Immature natural killer cell (primary cell): ENCODE data around the gene ST7L. TPM values are rescaled to one million over a fixed set of nuclear protein-coding genes. Genes with fewer than 3 reads are reported as not detected.

Source experiments
- DNase-seq, 3 donors: peaks; one replicate each; pipeline ENCODE4 v3.0.0; 2022; ENCODE audit warnings: mixed read lengths in 1 of 3
- H3K27ac Mint-ChIP-seq, 6 donors: one replicate each; pipeline ENCODE4 v1.8.0; 2020; ENCODE audit warnings: mixed read lengths in 6 of 6, mild to moderate bottlenecking in 5 of 6, inconsistent platforms in 4 of 6, moderate library complexity in 3 of 6
- H3K27me3 Mint-ChIP-seq, 3 donors: one replicate each; pipeline ENCODE4 v1.8.0; 2020 to 2021; ENCODE audit warnings: low read depth in 3 of 3, mild to moderate bottlenecking in 3 of 3, mixed read lengths in 3 of 3, moderate library complexity in 3 of 3, inconsistent platforms in 1 of 3
- H3K36me3 Mint-ChIP-seq, 3 donors: one replicate each; pipeline ENCODE4 v1.8.0; 2020; ENCODE audit warnings: mixed read lengths in 3 of 3, inconsistent platforms in 2 of 3, mild to moderate bottlenecking in 2 of 3
- H3K4me1 Mint-ChIP-seq, 2 donors: one replicate each; pipeline ENCODE4 v1.8.0; 2020; ENCODE audit warnings: inconsistent platforms in 2 of 2, mild to moderate bottlenecking in 2 of 2, mixed read lengths in 2 of 2, moderate library complexity in 1 of 2
- H3K4me3 Mint-ChIP-seq, 5 donors: one replicate each; pipeline ENCODE4 v1.8.0; 2020; ENCODE audit warnings: mild to moderate bottlenecking in 5 of 5, mixed read lengths in 5 of 5, inconsistent platforms in 3 of 5, moderate library complexity in 3 of 5
- H3K9me3 Mint-ChIP-seq, 6 donors: one replicate each; pipeline ENCODE4 v1.8.0; 2020; ENCODE audit warnings: mild to moderate bottlenecking in 6 of 6, mixed read lengths in 6 of 6, inconsistent platforms in 4 of 6, moderate library complexity in 3 of 6
- polyA plus RNA-seq, 3 donors: library from polyadenylated mRNA; unstranded; fragments of 300-500 nt; fragmentation: Illumina TruSeq; gene quantifications; one replicate each; pipeline ENCODE4 v1.2.3, GENCODE V29; 2021

Gene ST7L
- polyA plus RNA-seq, 3 donors from 2014 or later, result 8.4 to 15.2 (median 11.4) TPM

DNA sequence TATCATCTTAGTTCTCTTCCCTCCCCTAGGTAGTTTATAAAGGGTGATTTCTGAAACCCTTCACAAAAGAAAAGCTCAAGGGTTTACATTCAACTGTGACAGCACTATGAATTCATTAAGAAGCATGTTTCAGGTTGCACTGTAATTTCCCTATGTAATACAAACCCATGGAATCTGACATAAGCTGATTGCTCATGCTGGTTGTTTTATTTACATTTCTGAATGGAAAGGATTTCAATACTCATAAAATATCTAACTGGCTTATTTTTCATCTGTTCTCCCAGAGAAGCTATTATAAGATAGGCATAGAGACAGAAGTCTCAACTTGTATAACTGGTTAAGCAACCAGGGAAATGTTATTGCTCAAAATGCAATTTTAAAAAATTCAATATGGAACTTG is 89.6 kb downstream of the ST7L start:
- no peaks in the 10 kb centered on the region for H3K9me3 Mint-ChIP-seq
- H3K4me3 Mint-ChIP-seq, result no peak overlapping the region
- no peaks in the 10 kb centered on the region for H3K27me3 Mint-ChIP-seq
- no peak overlapping the region for H3K27ac Mint-ChIP-seq
- no peaks in the 10 kb centered on the region for H3K4me1 Mint-ChIP-seq
- H3K36me3 Mint-ChIP-seq, result peaks cover 11 to 38% (median 22%) of the 10 kb centered on the region in 3 donors
- no peak for DNase-seq

DNA sequence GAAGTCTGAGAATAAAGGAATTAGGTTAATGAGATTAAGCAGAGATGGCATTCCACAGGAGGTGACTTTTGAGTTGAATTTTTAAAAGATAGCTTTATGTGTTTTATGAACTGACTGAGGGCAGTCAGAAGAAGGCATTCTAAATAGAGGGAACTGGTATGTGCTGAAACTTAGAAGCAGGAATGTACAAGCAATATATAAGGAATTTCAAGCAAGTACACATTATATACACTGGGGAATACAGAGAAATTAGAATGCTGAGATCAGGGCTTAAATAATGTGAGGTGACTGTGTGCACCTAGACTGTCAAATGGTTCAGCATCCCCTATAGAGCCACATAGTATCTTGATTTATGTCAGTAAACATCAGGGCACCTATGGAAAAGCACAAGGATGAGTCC is 90.9 kb downstream of the ST7L start:
- H3K9me3 Mint-ChIP-seq, result no peaks in the 10 kb centered on the region
- DNase-seq, result no peak
- peaks cover 11 to 38% (median 18%) of the 10 kb centered on the region in 3 donors for H3K36me3 Mint-ChIP-seq
- H3K27me3 Mint-ChIP-seq, result peaks cover 0 to 1% (median 0%) of the 10 kb centered on the region in 3 donors
- no peaks in the 10 kb centered on the region for H3K4me1 Mint-ChIP-seq
- H3K4me3 Mint-ChIP-seq, result no peak overlapping the region
- no peak overlapping the region for H3K27ac Mint-ChIP-seq

DNA sequence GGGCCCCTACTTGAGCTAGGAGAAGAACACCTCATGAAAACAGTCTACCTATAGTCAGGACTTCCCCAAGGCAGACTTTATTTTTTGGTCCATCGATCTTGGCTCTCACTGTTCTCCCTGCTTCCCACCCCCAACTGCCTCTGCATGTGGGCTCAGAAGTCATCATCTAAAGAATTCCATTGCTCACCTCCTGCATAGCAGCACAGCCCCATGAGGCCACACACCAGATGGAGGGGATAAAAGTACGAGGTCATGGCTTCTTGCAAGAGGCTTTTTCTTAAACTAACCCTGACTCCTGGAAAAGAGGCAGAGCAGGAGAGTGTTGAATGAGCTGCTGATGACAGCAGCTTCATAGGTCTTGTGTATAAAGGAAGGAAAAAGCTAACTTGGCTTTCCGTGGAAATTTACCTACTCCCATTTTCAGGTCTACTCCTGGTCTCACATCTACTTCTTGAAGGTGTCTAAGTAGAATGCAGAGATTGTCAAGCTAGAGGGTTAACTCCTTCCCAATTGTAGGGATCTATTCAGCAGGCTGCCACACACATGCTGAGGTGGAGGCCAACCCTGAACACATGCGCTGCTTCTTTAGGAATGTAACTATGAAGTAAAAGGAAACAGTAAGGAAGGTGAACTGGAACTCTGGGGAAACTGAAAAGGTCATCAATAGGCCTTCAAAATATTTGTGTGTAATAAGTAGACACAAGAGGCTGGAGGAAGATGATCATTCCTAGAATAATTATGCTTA is 91.5 kb downstream of the ST7L start:
- Mint-ChIP-seq H3K27me3 (peaks cover 0 to 1% (median 0%) of the 10 kb centered on the region in 3 donors), H3K4me1 (no peaks in the 10 kb centered on the region), H3K36me3 (peaks cover 11 to 33% (median 18%) of the 10 kb centered on the region in 3 donors), H3K9me3 (no peaks in the 10 kb centered on the region), H3K27ac (no peak overlapping the region), H3K4me3 (no peak overlapping the region)
- no peak for DNase-seq

DNA sequence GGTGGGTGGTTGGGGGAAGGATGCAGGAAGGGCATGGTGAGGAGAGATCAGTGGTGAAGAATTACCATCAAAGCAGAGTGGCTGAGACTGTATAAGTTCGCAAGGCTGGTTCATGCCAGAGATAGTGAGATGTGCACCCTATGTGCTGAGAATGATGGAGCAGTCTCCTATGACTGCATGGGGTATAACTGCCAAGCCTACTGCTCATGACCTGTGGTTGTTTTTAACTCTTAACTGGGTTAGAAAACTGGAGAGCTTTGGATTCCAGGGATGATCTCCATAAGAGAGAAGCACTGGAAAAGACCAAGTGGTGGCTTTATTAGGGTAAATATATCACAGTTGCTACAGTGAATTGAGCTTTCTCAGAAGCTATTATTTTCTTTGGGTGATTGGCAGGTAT is 94.0 kb downstream of the ST7L start:
- no peak overlapping the region for H3K27ac Mint-ChIP-seq
- no peak overlapping the region for H3K4me3 Mint-ChIP-seq
- no peaks in the 10 kb centered on the region for H3K9me3 Mint-ChIP-seq
- no peak for DNase-seq
- H3K36me3 Mint-ChIP-seq, result peaks cover 11 to 21% (median 18%) of the 10 kb centered on the region in 3 donors
- H3K27me3 Mint-ChIP-seq, result peaks cover 0 to 5% (median 0%) of the 10 kb centered on the region in 3 donors
- no peaks in the 10 kb centered on the region for H3K4me1 Mint-ChIP-seq

DNA sequence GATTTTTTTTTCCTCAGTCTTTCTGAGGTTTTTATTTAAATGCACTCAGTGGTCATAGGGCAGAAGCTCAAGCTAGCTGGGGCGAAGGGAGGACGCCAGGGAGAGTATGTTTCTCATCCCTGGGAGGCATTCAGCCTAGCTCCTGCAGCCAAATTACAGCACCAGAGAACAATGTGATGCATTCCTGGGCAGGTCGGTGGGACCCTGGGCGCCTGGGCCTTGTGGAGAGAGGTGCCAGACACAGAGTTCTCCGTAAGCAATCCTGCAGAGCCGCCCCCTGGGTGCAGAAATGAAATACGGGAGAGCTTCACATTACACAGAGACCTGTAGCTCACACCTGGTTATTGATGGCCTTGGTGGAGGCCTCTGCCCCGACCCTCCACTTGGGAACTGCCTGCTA is 94.7 kb downstream of the ST7L start:
- Mint-ChIP-seq H3K27me3 (peaks cover 0 to 5% (median 0%) of the 10 kb centered on the region in 3 donors), H3K4me3 (no peak overlapping the region), H3K27ac (no peak overlapping the region), H3K4me1 (no peaks in the 10 kb centered on the region), H3K9me3 (no peaks in the 10 kb centered on the region), H3K36me3 (peaks cover 11 to 21% (median 18%) of the 10 kb centered on the region in 3 donors)
- no peak for DNase-seq

DNA sequence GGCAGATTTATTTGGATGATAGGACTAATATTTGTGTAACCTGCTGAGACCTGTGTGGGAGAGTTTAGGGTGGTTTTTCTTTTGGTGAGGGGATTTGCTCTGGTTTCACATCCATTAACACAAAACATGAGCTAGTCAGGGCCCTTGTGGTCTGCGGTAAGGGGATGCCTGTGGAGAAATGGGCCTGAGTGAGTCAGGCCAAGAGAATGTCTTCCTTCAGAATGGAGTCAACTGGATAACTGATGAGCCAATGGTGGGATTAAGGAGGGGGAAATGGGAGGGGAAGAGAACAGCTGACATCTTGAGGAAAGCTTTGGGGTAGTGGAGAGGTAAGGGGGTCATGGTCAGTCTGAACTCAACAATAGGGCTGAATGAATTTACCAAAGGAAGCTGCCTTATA is 96.3 kb downstream of the ST7L start:
- Mint-ChIP-seq H3K9me3 (no peaks in the 10 kb centered on the region), H3K4me1 (no peaks in the 10 kb centered on the region), H3K27ac (no peak overlapping the region), H3K27me3 (peaks cover 0 to 7% (median 0%) of the 10 kb centered on the region in 3 donors), H3K36me3 (peaks cover 10 to 15% (median 14%) of the 10 kb centered on the region in 3 donors), H3K4me3 (no peak overlapping the region)
- DNase-seq, result no peak

DNA sequence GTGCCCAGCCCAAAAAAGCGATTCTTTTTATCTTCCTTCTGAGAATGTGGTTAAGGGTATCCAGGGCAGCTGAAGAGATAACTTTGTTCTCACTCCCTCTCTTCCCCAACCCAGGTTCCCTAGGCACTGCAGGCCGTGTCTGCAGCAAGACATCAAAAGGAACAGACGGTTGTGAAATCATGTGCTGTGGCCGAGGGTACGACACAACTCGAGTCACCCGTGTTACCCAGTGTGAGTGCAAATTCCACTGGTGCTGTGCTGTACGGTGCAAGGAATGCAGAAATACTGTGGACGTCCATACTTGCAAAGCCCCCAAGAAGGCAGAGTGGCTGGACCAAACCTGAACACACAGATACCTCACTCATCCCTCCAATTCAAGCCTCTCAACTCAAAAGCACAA is 98.8 kb downstream of the ST7L start:
- no peak overlapping the region for H3K27ac Mint-ChIP-seq
- H3K9me3 Mint-ChIP-seq, result no peaks in the 10 kb centered on the region
- H3K4me3 Mint-ChIP-seq, result no peak overlapping the region
- peaks cover 0 to 5% (median 0%) of the 10 kb centered on the region in 3 donors for H3K36me3 Mint-ChIP-seq
- no peaks in the 10 kb centered on the region for H3K4me1 Mint-ChIP-seq
- no peak for DNase-seq
- H3K27me3 Mint-ChIP-seq, result peaks cover 0 to 10% (median 0%) of the 10 kb centered on the region in 3 donors

DNA sequence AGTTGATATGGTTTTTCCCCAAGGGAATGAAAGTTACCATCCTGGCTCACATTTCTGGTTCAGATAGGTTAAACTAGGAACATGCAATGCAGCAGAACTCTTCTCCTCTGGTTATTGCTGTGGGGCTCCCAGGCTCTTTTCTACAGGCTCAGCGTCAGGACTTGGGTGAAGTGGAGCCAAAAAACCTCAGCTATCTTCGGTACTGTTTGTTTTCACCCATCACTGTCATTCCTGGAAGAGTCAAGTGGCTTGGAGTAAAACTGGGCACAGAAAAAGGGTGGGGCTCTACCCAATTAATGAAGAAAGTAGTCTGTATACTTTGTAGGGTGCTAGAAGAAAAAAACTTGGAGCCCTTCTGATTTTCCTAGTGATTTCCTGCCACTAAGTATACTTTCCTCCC is 100.8 kb downstream of the ST7L start:
- no peaks in the 10 kb centered on the region for H3K36me3 Mint-ChIP-seq
- H3K4me3 Mint-ChIP-seq, result no peak overlapping the region
- no peak for DNase-seq
- no peaks in the 10 kb centered on the region for H3K4me1 Mint-ChIP-seq
- H3K27ac Mint-ChIP-seq, result no peak overlapping the region
- no peaks in the 10 kb centered on the region for H3K9me3 Mint-ChIP-seq
- H3K27me3 Mint-ChIP-seq, result peaks cover 0 to 11% (median 0%) of the 10 kb centered on the region in 3 donors

DNA sequence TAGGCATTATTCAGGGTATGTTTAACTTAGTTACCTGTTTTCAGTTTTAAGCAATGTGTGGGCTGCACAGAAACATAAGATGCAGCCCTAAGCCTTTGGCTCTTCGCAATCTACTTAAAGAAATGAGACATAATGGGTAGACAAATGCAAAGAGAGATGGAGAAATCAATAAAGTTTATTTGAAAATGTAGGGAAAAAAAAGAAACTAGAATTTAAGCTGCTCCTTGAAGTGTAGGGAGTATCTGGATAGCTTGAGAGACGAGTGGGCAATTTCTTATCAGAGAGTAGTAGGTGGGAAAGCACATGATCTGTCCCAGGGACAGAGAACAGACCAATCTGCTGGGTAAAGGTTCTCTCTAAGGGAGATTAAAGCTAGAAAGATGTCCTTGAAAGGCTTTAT is 101.3 kb downstream of the ST7L start:
- no peaks in the 10 kb centered on the region for H3K36me3 Mint-ChIP-seq
- no peak overlapping the region for H3K27ac Mint-ChIP-seq
- no peak for DNase-seq
- no peaks in the 10 kb centered on the region for H3K9me3 Mint-ChIP-seq
- no peaks in the 10 kb centered on the region for H3K4me1 Mint-ChIP-seq
- no peak overlapping the region for H3K4me3 Mint-ChIP-seq
- H3K27me3 Mint-ChIP-seq, result peaks cover 0 to 13% (median 0%) of the 10 kb centered on the region in 3 donors

DNA sequence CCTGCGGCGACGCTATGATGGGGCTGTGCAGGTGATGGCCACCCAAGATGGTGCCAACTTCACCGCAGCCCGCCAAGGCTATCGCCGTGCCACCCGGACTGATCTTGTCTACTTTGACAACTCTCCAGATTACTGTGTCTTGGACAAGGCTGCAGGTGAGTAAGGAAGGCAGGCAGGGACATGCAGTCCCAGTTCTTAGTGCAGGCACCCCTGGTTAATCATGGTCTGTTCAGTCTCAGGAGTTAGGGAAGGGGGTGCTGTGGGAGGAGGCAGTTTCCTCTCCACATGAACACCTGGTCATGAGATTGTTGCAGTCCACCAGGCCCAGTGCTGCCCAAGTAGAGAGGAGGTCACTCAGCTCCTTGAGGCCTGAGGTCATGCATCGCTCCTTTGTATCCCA is 101.7 kb downstream of the ST7L start:
- Mint-ChIP-seq H3K27me3 (peaks cover 0 to 13% (median 0%) of the 10 kb centered on the region in 3 donors), H3K4me1 (no peaks in the 10 kb centered on the region), H3K36me3 (no peaks in the 10 kb centered on the region), H3K4me3 (no peak overlapping the region), H3K9me3 (no peaks in the 10 kb centered on the region), H3K27ac (no peak overlapping the region)
- no peak for DNase-seq

DNA sequence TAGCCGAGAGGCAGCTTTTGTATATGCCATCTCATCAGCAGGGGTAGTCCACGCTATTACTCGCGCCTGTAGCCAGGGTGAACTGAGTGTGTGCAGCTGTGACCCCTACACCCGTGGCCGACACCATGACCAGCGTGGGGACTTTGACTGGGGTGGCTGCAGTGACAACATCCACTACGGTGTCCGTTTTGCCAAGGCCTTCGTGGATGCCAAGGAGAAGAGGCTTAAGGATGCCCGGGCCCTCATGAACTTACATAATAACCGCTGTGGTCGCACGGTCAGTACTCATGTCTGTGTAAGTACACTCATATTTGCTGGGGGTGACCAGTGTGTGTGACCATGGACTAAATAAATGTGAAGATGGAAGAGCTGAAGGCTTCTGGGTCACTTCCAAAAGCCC is 102.8 kb downstream of the ST7L start:
- no peaks in the 10 kb centered on the region for H3K4me1 Mint-ChIP-seq
- H3K36me3 Mint-ChIP-seq, result no peaks in the 10 kb centered on the region
- peaks cover 0 to 13% (median 3%) of the 10 kb centered on the region in 3 donors for H3K27me3 Mint-ChIP-seq
- H3K9me3 Mint-ChIP-seq, result no peaks in the 10 kb centered on the region
- no peak for DNase-seq
- H3K4me3 Mint-ChIP-seq, result no peak overlapping the region
- H3K27ac Mint-ChIP-seq, result no peak overlapping the region

DNA sequence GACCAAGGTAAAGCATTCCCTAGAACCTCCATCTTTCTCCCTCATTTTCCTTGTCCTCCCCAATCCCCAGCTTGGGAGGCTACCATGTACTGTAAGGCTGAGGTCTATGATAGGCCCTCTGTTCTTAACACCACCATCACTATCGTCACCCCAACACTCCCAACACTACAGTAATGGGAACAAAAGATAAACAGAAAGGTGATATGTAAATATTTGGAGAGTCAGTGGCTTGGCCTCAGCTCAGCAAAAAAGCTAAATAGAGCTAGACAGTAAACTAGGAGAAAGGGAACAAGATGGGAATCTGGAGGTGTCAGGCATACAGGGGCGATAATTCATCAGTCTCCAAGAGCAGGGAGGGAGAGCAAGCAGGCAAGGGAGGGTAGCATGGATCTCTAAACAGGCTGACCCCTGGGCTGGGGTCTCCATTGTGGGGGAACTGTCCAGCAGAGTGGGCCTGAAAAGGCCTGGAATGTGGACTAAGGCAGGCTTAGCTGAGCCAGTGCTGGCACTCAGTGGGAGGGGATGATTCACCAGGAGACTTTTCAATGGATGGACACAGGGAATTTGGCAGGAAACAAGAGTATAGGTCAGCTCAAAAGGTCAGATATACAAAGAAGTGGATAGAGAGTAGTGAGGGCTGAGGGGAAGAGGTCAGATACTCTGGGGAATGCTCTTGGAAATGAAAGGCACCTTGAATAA is 103.5 kb downstream of the ST7L start:
- Mint-ChIP-seq H3K27me3 (peaks cover 0 to 12% (median 3%) of the 10 kb centered on the region in 3 donors), H3K9me3 (no peaks in the 10 kb centered on the region), H3K36me3 (no peaks in the 10 kb centered on the region), H3K4me3 (no peak overlapping the region), H3K4me1 (no peaks in the 10 kb centered on the region), H3K27ac (no peak overlapping the region)
- DNase-seq, result no peak

DNA sequence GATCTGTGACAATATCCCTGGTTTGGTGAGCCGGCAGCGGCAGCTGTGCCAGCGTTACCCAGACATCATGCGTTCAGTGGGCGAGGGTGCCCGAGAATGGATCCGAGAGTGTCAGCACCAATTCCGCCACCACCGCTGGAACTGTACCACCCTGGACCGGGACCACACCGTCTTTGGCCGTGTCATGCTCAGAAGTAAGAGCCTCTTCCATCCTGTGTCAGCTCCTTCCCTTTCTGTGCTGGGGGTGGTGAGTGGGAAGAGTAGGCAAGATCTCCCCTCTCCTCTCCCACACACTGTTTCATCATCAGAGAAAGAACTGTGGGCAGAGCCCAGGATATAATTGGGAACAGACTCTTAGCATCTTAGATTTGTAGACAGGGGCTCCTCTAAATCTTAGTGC is 104.0 kb downstream of the ST7L start:
- H3K36me3 Mint-ChIP-seq, result no peaks in the 10 kb centered on the region
- H3K27ac Mint-ChIP-seq, result no peak overlapping the region
- H3K9me3 Mint-ChIP-seq, result no peaks in the 10 kb centered on the region
- H3K27me3 Mint-ChIP-seq, result peaks cover 0 to 12% (median 5%) of the 10 kb centered on the region in 3 donors
- H3K4me1 Mint-ChIP-seq, result no peaks in the 10 kb centered on the region
- DNase-seq, result no peak
- H3K4me3 Mint-ChIP-seq, result no peak overlapping the region

DNA sequence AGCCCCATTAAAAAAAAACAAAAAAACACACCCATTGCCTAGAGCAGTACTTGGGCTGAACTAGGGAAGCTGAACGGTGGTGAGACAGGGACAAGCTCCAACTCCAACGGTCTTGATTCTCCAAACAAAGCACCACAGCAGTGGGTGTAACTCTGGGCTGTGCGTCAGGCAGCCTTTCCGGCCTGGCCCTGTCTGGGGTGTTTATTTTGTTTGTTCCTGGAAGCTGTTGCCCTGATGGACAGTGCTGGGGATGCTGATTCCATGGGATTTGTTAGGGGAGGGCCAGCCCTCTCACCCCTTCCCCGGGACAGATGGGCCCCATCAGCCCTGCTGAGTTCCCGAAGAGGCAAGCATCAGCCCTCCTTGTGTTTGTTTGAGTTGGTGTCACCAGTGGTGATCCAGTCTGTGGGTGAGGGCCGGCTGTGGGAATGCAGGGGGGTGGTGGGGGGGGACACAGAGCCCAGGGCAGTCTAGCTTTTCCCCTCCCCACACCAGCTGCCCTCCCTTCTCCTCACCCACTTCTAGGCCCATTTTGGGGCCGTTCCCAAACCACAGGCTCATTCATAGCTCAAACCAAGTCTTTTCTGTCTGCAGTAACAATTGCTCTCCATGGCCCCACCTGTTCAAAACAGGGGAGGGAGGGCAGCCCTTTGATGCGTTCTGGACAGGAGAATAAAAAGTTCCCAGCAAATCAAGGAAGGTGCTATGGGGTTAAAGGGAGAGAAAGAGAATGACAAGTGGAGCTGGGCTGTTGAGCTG is 105.7 kb downstream of the ST7L start:
- H3K27ac Mint-ChIP-seq, result no peak overlapping the region
- H3K27me3 Mint-ChIP-seq, result peaks cover 0 to 17% (median 5%) of the 10 kb centered on the region in 3 donors
- H3K4me1 Mint-ChIP-seq, result peaks cover 0 to 5% of the 10 kb centered on the region in 2 donors
- H3K36me3 Mint-ChIP-seq, result no peaks in the 10 kb centered on the region
- H3K4me3 Mint-ChIP-seq, result no peak overlapping the region
- H3K9me3 Mint-ChIP-seq, result no peaks in the 10 kb centered on the region
- DNase-seq, result no peak
